OCI-LY7 (cell line): ENCODE results near the gene HS6ST3.

Experiments used
- CTCF ChIP-seq: fragments of 200-600 bp; sonication (generic); conservative IDR thresholded peaks from 2 replicates; pipeline ENCODE4 v1.5.1; 2014; ENCODE audit warnings: mild to moderate bottlenecking, antibody characterized with exemption, low read length, moderate library complexity, mixed read lengths
- EZH2phosphoT487 ChIP-seq: fragments of 200-600 bp; sonication (generic); IDR thresholded peaks from 2 replicates; pipeline ENCODE4 v1.6.1; 2018; ENCODE audit warnings: low read depth, borderline replicate concordance, mild to moderate bottlenecking, mixed run types, antibody characterized with exemption, low read length, moderate library complexity, mixed read lengths

- no peak for TF ChIP-seq CTCF
- no peak for TF ChIP-seq EZH2phosphoT487
These were observed 594.6 kb downstream of the HS6ST3 start for GRCh38 chr13:96684469-96684868.
